ENCODE measurements around the gene CACNA1D.
"Not testable (repeated sequence)": the region's sequence is repeated elsewhere in the genome, so short reads cannot be mapped to it uniquely, and the experiment has no call there.

The CACNA1D gene

GRCh38 chr3:53618936-53619335 lies 124.5 kb downstream of the CACNA1D start:
- DNase-seq: no peak

- DNase-seq: no peak
Observed at GRCh38 chr3:53624061-53624857, 129.8 kb downstream of the CACNA1D start.

- DNase-seq: no peak
Observed at GRCh38 chr3:53626876-53627275, 132.5 kb downstream of the CACNA1D start.

GRCh38 chr3:53628536-53629401 lies 134.4 kb downstream of the CACNA1D start:
- DNase-seq: no peak

GRCh38 chr3:53629402-53629723 lies 135.0 kb downstream of the CACNA1D start:
- no peak for DNase-seq

- no peak for DNase-seq
Observed at GRCh38 chr3:53630547-53630946, 136.1 kb downstream of the CACNA1D start.

GRCh38 chr3:53633197-53633787 lies 138.9 kb downstream of the CACNA1D start:
- DNase-seq: no peak

- no peak for DNase-seq
Observed at GRCh38 chr3:53635041-53635440, 140.6 kb downstream of the CACNA1D start.

- DNase-seq: not testable (repeated sequence)
Observed at GRCh38 chr3:53638806-53639205, 144.4 kb downstream of the CACNA1D start.

GRCh38 chr3:53641397-53641796 lies 147.0 kb downstream of the CACNA1D start:
- DNase-seq: no peak

GRCh38 chr3:53642211-53642610 lies 147.8 kb downstream of the CACNA1D start:
- no peak for DNase-seq

- DNase-seq: no peak
Observed at GRCh38 chr3:53643757-53644156, 149.3 kb downstream of the CACNA1D start.

GRCh38 chr3:53645754-53646153 lies 151.3 kb downstream of the CACNA1D start:
- no peak for DNase-seq

GRCh38 chr3:53646723-53647122 lies 152.3 kb downstream of the CACNA1D start:
- no peak for DNase-seq

GRCh38 chr3:53649816-53650215 lies 155.4 kb downstream of the CACNA1D start:
- DNase-seq: no peak

- DNase-seq: no peak
Observed at GRCh38 chr3:53650424-53650823, 156.0 kb downstream of the CACNA1D start.

GRCh38 chr3:53650928-53651661 lies 156.7 kb downstream of the CACNA1D start:
- no peak for DNase-seq

GRCh38 chr3:53651927-53652326 lies 157.5 kb downstream of the CACNA1D start:
- DNase-seq: no peak

GRCh38 chr3:53657651-53658050 lies 163.2 kb downstream of the CACNA1D start:
- no peak for DNase-seq

GRCh38 chr3:53658613-53659193 lies 164.3 kb downstream of the CACNA1D start:
- no peak for DNase-seq

GRCh38 chr3:53659996-53660395 lies 165.6 kb downstream of the CACNA1D start:
- DNase-seq: no peak

GRCh38 chr3:53661480-53661879 lies 167.1 kb downstream of the CACNA1D start:
- no peak for DNase-seq

GRCh38 chr3:53664812-53665211 lies 170.4 kb downstream of the CACNA1D start:
- not testable (repeated sequence) for DNase-seq

Data from inflammatory macrophage treated with lipopolysaccharide for 4 hours (primary cell).